Astrocyte of the cerebellum (primary cell): ENCODE measurements around the gene MYCL.
A peak's percentile ranks its signal among the peaks of the same experiment; 100 is the strongest.

Experiments
- DNase-seq: peaks from one replicate; pipeline ENCODE4 v3.0.0-alpha.2; 2011; ENCODE audit warnings: low read depth
- H3K4me3 ChIP-seq: 2 replicates; pipeline ENCODE4 v1.5.1; 2011; ENCODE audit warnings: mild to moderate bottlenecking, low read depth, low read length, moderate library complexity
- in situ Hi-C: cut with HindIII; loops from 2 replicates; pipeline ENCODE4 v1.10.0; 2017; ENCODE audit warnings: low sequenced_read_pairs
- TF ChIP-seq, protein P1 (sequence below): IDR thresholded peaks from 2 replicates; pipeline ENCODE4 v1.5.1; 2012; ENCODE audit warnings: low read length, low read depth, moderate library complexity, mild to moderate bottlenecking; ENCODE audit errors: missing control alignments

MYCL gene

DNA sequence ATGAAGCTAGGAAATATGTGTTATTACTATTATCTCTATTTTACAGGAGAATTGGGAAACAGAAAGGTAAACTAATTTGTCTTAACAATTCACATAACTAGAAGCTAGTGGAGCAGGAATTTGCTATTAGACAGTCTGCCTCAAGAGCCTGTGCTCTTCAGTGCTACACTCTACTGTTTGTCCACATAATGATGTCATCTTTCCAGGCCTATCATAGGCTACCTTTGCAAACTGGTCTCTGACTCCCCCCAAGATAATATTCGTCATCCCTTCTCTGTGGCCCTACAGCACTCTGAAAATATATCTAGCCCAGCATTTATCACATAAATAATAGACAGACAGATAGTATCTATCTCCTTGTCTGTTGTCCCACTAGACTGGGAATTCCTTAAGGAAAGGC is 52.5 kb downstream of the MYCL start:
- TF ChIP-seq, protein P1, sequence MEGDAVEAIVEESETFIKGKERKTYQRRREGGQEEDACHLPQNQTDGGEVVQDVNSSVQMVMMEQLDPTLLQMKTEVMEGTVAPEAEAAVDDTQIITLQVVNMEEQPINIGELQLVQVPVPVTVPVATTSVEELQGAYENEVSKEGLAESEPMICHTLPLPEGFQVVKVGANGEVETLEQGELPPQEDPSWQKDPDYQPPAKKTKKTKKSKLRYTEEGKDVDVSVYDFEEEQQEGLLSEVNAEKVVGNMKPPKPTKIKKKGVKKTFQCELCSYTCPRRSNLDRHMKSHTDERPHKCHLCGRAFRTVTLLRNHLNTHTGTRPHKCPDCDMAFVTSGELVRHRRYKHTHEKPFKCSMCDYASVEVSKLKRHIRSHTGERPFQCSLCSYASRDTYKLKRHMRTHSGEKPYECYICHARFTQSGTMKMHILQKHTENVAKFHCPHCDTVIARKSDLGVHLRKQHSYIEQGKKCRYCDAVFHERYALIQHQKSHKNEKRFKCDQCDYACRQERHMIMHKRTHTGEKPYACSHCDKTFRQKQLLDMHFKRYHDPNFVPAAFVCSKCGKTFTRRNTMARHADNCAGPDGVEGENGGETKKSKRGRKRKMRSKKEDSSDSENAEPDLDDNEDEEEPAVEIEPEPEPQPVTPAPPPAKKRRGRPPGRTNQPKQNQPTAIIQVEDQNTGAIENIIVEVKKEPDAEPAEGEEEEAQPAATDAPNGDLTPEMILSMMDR = no peak
- in situ Hi-C loops = no loop called here
- H3K4me3 ChIP-seq = no peak overlapping the region
- DNase-seq = no peak

DNA sequence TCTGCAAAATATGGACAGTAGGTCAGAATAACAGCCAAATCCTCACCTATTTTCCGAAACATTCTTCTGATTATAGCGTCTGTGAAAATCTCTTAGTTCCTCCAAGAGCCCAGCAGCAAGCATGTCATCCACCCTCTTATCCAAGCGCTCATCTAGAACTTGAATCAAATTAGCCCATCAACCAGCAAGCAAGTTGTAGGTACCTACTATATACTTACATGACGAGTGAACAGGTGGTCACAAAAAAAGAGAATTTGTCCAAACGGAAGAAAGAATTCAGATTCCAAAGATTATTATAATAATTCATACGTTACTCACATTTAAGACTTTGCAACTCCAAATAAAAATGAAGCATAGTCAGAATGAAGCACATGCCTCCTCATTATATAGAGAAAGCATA is 53.8 kb downstream of the MYCL start:
- no peak for DNase-seq
- TF ChIP-seq, protein P1 = no peak
- in situ Hi-C loops = no loop called here

DNA sequence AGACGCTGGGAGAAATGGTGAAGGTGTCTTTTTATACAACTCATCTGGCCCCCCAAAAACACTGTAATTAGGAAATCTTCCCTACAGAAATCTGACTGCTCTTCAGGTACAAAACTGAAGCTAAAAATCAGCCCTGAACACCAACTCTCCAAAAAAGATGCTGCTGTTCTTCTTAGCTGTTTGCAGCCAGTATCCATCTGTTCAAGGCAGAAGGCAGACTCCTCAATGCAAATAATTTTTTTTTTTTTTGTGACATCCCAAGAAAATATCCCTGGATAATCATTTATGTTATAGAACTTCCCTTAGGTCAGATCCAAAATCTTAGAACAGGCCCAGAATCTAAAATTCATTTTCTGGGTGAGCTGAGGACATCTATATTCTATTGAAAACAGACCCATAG is 54.9 kb downstream of the MYCL start:
- no peak overlapping the region for H3K4me3 ChIP-seq
- no peak for DNase-seq
- in situ Hi-C loops = no loop called here
- TF ChIP-seq, protein P1 = no peak

More for the DNA sequence above, 53.8 kb downstream of the MYCL start:
- H3K4me3 ChIP-seq = no peak overlapping the region

DNA sequence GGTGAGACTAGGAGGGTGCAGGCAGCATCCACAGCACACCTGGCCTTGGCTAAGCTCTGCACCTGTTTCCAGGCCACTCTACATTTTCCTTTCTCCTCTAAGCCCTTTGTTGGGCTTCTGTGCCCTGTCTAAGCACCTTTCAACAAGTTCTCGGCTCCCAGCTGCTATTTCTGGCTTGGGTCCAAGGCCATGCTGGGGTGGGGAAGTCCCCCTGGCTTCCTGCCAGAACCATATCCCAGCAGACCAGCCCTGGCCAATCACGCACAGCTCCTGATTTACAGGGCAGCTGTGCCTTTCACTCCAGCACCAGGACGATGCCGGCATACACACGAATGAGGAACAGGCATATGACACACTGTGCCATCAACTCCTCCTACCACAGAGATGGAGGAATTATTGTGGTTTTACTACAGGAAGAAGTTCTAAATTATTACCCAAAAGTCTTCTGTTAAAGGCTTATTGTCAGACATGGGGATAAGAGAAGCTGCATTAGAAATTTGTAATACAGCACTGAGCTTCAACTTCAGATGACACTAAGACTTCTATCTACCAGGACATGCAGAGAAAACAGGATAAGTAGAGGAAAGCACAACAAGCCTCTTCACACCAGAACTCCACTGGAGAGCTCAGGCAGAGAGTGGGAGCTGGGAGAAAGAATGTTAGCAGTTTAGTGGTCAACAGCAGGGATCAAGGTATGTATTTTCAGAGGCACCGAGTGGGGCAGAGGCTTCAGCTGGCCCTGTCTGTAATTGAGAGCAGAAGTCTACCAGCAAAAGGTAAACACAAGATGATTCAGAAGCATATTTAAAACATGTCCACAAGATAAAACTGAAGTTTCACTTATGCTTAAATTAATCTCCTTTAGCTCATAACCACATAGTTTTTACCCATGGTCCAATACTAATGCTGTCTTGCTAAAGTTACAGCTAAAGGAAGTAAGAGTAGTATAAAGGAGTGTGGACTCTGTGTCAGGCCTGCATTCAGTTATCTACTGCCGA is 55.8 kb downstream of the MYCL start:
- H3K4me3 ChIP-seq = no peak overlapping the region
- in situ Hi-C loops = no loop called here
- DNase-seq = peak; percentile 76
- TF ChIP-seq, protein P1 = no peak
